Prostate gland (tissue), 2 donors: ENCODE results near the gene FABP6.

Experiments used
- CTCF ChIP-seq, 4 experiments: fragments of 200-600 bp in 2 of 4; fragments of 450-650 bp in 2 of 4; sonication (generic) in 2 of 4; IDR thresholded peaks; 1 replicate in 3 of 4; 2 replicates in 1 of 4; pipeline ENCODE4 v1.5.1; 2016 to 2019; ENCODE audit warnings: antibody characterized with exemption in 4 of 4, mild to moderate bottlenecking in 2 of 4, moderate library complexity in 2 of 4
- POLR2A ChIP-seq: fragments of 450-650 bp; IDR thresholded peaks from one replicate; pipeline ENCODE4 v1.6.1; 2016; ENCODE audit warnings: antibody characterized with exemption, mild to moderate bottlenecking
- POLR2AphosphoS5 ChIP-seq: sonication (generic); formaldehyde crosslinking; IDR thresholded peaks from one replicate; pipeline ENCODE4 v1.6.1; 2017; ENCODE audit warnings: antibody characterized with exemption

GRCh38 chr5:160245506-160246086 lies 16.3 kb downstream of the FABP6 start:
- TF ChIP-seq CTCF (IDR thresholded peaks at IDR 0.05) (no peak), POLR2AphosphoS5 (no peak), POLR2A (no peak)
